Ishikawa (cell line): ENCODE measurements around the gene EGFR.

Experiments
- CEBPB ChIP-seq: IDR thresholded peaks from 2 replicates; pipeline ENCODE4 v1.6.1; 2012
- CREB1 ChIP-seq: IDR thresholded peaks from 2 replicates; pipeline ENCODE4 v1.6.1; 2012; ENCODE audit warnings: low read depth
- EGR1 ChIP-seq: IDR thresholded peaks from 2 replicates; pipeline ENCODE4 v1.6.1; 2012
- EP300 ChIP-seq: IDR thresholded peaks from 2 replicates; pipeline ENCODE4 v1.6.1; 2012; ENCODE audit warnings: borderline replicate concordance
- FOXM1 ChIP-seq: IDR thresholded peaks from 2 replicates; pipeline ENCODE4 v1.6.1; 2012; ENCODE audit warnings: low read depth, borderline replicate concordance
- NFIC ChIP-seq: IDR thresholded peaks from 2 replicates; pipeline ENCODE4 v1.6.1; 2012
- RAD21 ChIP-seq: IDR thresholded peaks from 2 replicates; pipeline ENCODE4 v1.6.1; 2012; ENCODE audit warnings: low read depth
- TAF1 ChIP-seq: IDR thresholded peaks from 2 replicates; pipeline ENCODE4 v1.6.1; 2012; ENCODE audit warnings: low read depth, mild to moderate bottlenecking
- TCF12 ChIP-seq: IDR thresholded peaks from 2 replicates; pipeline ENCODE4 v1.6.1; 2012; ENCODE audit warnings: low read depth
- TEAD4 ChIP-seq: IDR thresholded peaks from 2 replicates; pipeline ENCODE4 v1.6.1; 2012
- USF1 ChIP-seq: IDR thresholded peaks from 2 replicates; pipeline ENCODE4 v1.6.1; 2012
- YY1 ChIP-seq: IDR thresholded peaks from 2 replicates; pipeline ENCODE4 v1.6.1; 2012; ENCODE audit warnings: low read depth
- ZBTB7A ChIP-seq: IDR thresholded peaks from 2 replicates; pipeline ENCODE4 v1.6.1; 2012; ENCODE audit warnings: low read depth
- TF ChIP-seq, protein P1 (sequence below): IDR thresholded peaks from 2 replicates; pipeline ENCODE4 v1.6.1; 2012; ENCODE audit warnings: low read depth, mild to moderate bottlenecking
- TF ChIP-seq, protein P2 (sequence below): IDR thresholded peaks from 2 replicates; pipeline ENCODE4 v1.6.1; 2012

The EGFR gene

DNA sequence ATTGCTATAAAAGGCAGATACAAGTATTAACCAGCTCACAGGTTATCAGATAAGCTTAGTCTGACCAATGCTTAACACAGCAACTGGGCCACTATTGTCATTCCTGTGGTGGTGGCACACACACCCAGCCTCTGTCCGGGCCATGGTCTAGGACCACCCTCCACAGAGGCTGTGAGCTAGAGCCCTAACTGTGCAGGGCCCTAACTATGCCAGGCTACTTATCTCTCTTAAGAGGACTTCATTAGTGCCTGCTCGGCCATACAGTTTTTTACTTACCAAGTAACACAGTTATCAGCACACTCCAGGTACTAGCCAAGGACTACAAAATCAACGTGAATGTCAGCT lies 2.1 kb upstream of the EGFR start:
- no peak for TF ChIP-seq CEBPB
- TF ChIP-seq CREB1, result no peak
- no peak for TF ChIP-seq FOXM1

DNA sequence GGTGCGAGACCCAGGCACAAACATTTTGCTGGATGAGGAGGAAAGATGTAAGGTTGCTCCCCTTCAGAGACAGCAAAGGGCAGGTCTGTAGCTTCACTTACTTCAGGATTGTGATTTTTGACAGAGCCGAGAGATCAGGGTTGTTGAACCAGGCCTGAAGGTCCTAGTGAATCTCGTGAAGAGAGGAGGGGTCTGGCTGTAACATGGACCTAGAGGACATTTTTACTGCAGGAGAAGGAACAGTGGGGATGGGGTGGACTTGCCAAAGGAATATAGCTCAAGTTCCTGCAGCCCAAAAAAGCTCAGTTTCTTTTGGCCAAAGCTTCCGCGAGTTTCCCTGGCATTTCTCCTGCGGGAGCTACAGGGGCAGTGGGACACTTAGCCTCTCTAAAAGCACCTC lies 976 bp upstream of the EGFR start:
- TF ChIP-seq EP300 (no peak), YY1 (no peak), TEAD4 (no peak), EGR1 (no peak), CEBPB (no peak), ZBTB7A (no peak), RAD21 (no peak), TCF12 (no peak), TAF1 (no peak), NFIC (no peak), FOXM1 (no peak), USF1 (no peak), CREB1 (no peak)
- TF ChIP-seq, protein P1, sequence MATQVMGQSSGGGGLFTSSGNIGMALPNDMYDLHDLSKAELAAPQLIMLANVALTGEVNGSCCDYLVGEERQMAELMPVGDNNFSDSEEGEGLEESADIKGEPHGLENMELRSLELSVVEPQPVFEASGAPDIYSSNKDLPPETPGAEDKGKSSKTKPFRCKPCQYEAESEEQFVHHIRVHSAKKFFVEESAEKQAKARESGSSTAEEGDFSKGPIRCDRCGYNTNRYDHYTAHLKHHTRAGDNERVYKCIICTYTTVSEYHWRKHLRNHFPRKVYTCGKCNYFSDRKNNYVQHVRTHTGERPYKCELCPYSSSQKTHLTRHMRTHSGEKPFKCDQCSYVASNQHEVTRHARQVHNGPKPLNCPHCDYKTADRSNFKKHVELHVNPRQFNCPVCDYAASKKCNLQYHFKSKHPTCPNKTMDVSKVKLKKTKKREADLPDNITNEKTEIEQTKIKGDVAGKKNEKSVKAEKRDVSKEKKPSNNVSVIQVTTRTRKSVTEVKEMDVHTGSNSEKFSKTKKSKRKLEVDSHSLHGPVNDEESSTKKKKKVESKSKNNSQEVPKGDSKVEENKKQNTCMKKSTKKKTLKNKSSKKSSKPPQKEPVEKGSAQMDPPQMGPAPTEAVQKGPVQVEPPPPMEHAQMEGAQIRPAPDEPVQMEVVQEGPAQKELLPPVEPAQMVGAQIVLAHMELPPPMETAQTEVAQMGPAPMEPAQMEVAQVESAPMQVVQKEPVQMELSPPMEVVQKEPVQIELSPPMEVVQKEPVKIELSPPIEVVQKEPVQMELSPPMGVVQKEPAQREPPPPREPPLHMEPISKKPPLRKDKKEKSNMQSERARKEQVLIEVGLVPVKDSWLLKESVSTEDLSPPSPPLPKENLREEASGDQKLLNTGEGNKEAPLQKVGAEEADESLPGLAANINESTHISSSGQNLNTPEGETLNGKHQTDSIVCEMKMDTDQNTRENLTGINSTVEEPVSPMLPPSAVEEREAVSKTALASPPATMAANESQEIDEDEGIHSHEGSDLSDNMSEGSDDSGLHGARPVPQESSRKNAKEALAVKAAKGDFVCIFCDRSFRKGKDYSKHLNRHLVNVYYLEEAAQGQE, result no peak
- TF ChIP-seq, protein P2, sequence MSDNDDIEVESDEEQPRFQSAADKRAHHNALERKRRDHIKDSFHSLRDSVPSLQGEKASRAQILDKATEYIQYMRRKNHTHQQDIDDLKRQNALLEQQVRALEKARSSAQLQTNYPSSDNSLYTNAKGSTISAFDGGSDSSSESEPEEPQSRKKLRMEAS, result no peak

GRCh38 chr7:55019191-55019690 lies 424 bp downstream of the EGFR start:
- TF ChIP-seq, protein P2, result no peak
- TF ChIP-seq NFIC (peak; percentile 12; the same call in 1 of the 2 replicates), TAF1 (no peak), FOXM1 (no peak), CREB1 (no peak), EGR1 (peak; percentile 59), TCF12 (no peak)

GRCh38 chr7:55019691-55020465 lies 1.1 kb downstream of the EGFR start:
- TF ChIP-seq ZBTB7A (peak; percentile 75), USF1 (no peak)

DNA sequence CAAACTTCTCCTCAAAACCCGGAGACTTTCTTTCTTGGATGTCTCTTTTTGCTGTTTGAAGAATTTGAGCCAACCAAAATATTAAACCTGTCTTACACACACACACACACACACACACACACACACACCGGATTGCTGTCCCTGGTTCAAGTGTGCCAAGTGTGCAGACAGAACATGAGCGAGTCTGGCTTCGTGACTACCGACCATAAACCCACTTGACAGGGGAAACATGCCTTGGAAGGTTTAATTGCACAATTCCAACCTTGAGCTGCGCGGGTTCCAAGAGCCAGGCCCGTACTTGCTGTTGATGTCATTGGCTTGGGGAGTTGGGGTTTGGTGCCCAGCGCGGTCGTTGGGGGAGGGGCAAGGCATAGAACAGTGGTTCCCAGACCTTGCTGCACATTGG lies 1.7 kb downstream of the EGFR start:
- TF ChIP-seq RAD21, result no peak
- TF ChIP-seq FOXM1, result no peak
- TF ChIP-seq CEBPB, result no peak
- TF ChIP-seq YY1, result no peak
- TF ChIP-seq NFIC, result no peak
- TF ChIP-seq, protein P2, result no peak
- no peak for TF ChIP-seq EP300
- TF ChIP-seq ZBTB7A, result no peak
- no peak for TF ChIP-seq TAF1

DNA sequence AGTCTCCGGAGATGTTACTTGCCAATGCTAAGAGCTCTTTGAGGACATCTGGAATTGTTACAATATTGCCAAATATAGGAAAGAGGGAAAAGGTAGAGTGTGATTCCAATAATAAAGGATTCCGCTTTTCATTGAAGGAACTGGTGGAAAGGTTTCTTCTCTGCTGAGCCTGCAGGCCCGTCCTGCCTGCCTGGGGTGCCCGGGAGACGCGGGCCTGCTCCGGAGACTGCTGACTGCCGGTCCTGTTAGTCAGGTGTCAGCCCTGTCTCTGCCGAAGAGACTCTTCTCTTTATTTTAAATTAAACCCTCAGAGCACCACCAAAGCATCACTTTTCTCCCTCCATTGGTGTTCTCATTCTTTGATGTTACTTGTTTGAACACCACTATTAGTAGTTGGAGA lies 2.2 kb downstream of the EGFR start:
- TF ChIP-seq YY1 (no peak), NFIC (no peak)

GRCh38 chr7:55022002-55022985 lies 3.5 kb downstream of the EGFR start:
- no peak for TF ChIP-seq TAF1
- TF ChIP-seq EGR1, result no peak
- TF ChIP-seq EP300, result no peak
- TF ChIP-seq USF1, result no peak
- TF ChIP-seq FOXM1, result no peak
- no peak for TF ChIP-seq RAD21
- no peak for TF ChIP-seq CREB1
- no peak for TF ChIP-seq YY1
- TF ChIP-seq, protein P1, result no peak
- no peak for TF ChIP-seq TEAD4
- TF ChIP-seq, protein P2, result no peak
- no peak for TF ChIP-seq CEBPB
- TF ChIP-seq TCF12, result no peak
- no peak for TF ChIP-seq NFIC
- TF ChIP-seq ZBTB7A, result no peak
